GM10248 (cell line): ENCODE results near the gene CRYBB2.

Experiments
- CTCF ChIA-PET: fragments of 300-600 bp; sonication (Branson Sonifier 250); formaldehyde crosslinking; extraction: SDS; loops from one replicate; lab custom pipeline; 2021; ENCODE audit warnings: antibody characterized with exemption; lab: Yijun Ruan, JAX
- POLR2A ChIA-PET: fragments of 350-650 bp; sonication (Branson Sonifier 250); formaldehyde crosslinking; extraction: SDS; loops from one replicate; lab custom pipeline; 2020; ENCODE audit warnings: antibody characterized with exemption; lab: Yijun Ruan, JAX
- DNase-seq: peaks from one replicate; pipeline ENCODE4 v3.0.0; 2012; ENCODE audit errors: extremely low spot score
- CTCF ChIP-seq: IDR thresholded peaks from 2 replicates; pipeline ENCODE4 v1.5.1; 2012; ENCODE audit warnings: mild to moderate bottlenecking, low read depth; ENCODE audit errors: extremely low read depth, missing control alignments, control extremely low read depth

CRYBB2 gene

GRCh38 chr22:25219211-25219689, at the start of gene CRYBB2:
CRYBB2 (plus strand) TSS chr22:25219639; CDS start chr22:25221430, 1,791 bp downstream.
- ChIA-PET POLR2A (no interaction called here), CTCF (no interaction called here)
- no peak for DNase-seq
- no peak for TF ChIP-seq CTCF

GRCh38 chr22:25170426-25170980, 48.9 kb upstream of the CRYBB2 start:
- CTCF ChIA-PET, result interaction anchor here (1.1 kb wide), 1 partner anchor 9 kb away, joined by 3 read pairs; no protein-coding TSS in a partner anchor
- POLR2A ChIA-PET, result no interaction called here
- DNase-seq, result no peak
- no peak for TF ChIP-seq CTCF

GRCh38 chr22:25172153-25172552, 47.3 kb upstream of the CRYBB2 start:
- DNase-seq, result peak; percentile 52
- POLR2A ChIA-PET, result no interaction called here
- peak; percentile 21 for TF ChIP-seq CTCF
- CTCF ChIA-PET, result interaction anchor here (1.6 to 1.7 kb wide), 2 partner anchors 13 to 92 kb away, joined by 5 to 8 read pairs; no protein-coding TSS in a partner anchor

GRCh38 chr22:25174156-25174887, 45.1 kb upstream of the CRYBB2 start:
- ChIA-PET CTCF (interaction anchor here (1.8 kb wide), 1 partner anchor 27 kb away, joined by 4 read pairs; no protein-coding TSS in a partner anchor), POLR2A (no interaction called here)
- DNase-seq, result no peak
- TF ChIP-seq CTCF, result no peak

GRCh38 chr22:25174888-25175411, 44.5 kb upstream of the CRYBB2 start:
- POLR2A ChIA-PET, result no interaction called here
- TF ChIP-seq CTCF, result no peak
- CTCF ChIA-PET, result interaction anchor here (1.8 kb wide), 1 partner anchor 26 kb away, joined by 4 read pairs; no protein-coding TSS in a partner anchor
- no peak for DNase-seq

GRCh38 chr22:25176175-25176574, 43.3 kb upstream of the CRYBB2 start:
- ChIA-PET POLR2A (no interaction called here), CTCF (interaction anchor here (0.6 to 1.2 kb wide), 4 partner anchors 9 to 95 kb away, joined by 3 read pairs; no protein-coding TSS in a partner anchor)
- TF ChIP-seq CTCF, result no peak
- no peak for DNase-seq
